GM18526 (cell line): ENCODE data around the gene ZNF662.

Experiments used
- POLR2A ChIP-seq: IDR thresholded peaks from 3 replicates; pipeline ENCODE4 v1.6.1; 2011; ENCODE audit not compliant: insufficient read length; ENCODE audit errors: extremely low read depth

ZNF662 gene

GRCh38 chr3:42906070-42906847 is at the start of gene ZNF662:
TSS of gene ZNF662 (plus strand) at chr3:42906142. CDS start at chr3:42908115, 1,973 bp downstream.
- no peak for TF ChIP-seq POLR2A

- no peak for TF ChIP-seq POLR2A
These were observed 49.4 kb upstream of the ZNF662 start for GRCh38 chr3:42856544-42856943.

GRCh38 chr3:42864321-42864950 is 41.5 kb upstream of the ZNF662 start:
- TF ChIP-seq POLR2A = no peak

- TF ChIP-seq POLR2A = no peak
These were observed 40.7 kb upstream of the ZNF662 start for GRCh38 chr3:42865256-42865655.

GRCh38 chr3:42867138-42867537 is 38.8 kb upstream of the ZNF662 start:
- TF ChIP-seq POLR2A = no peak

GRCh38 chr3:42868841-42869240 is 37.1 kb upstream of the ZNF662 start:
- TF ChIP-seq POLR2A = no peak

- TF ChIP-seq POLR2A = no peak
These were observed 34.2 kb upstream of the ZNF662 start for GRCh38 chr3:42871592-42872196.

GRCh38 chr3:42872718-42873117 is 33.2 kb upstream of the ZNF662 start:
- TF ChIP-seq POLR2A = no peak

- no peak for TF ChIP-seq POLR2A
These were observed 32.5 kb upstream of the ZNF662 start for GRCh38 chr3:42873221-42873982.

- no peak for TF ChIP-seq POLR2A
These were observed 31.2 kb upstream of the ZNF662 start for GRCh38 chr3:42874749-42875148.

- TF ChIP-seq POLR2A = no peak
These were observed 30.4 kb upstream of the ZNF662 start, which contains the start of gene CYP8B1 for GRCh38 chr3:42875325-42876151. TSS of gene CYP8B1 (minus strand) at chr3:42875879. CDS start at chr3:42875816, 63 bp downstream.

- no peak for TF ChIP-seq POLR2A
These were observed 29.5 kb upstream of the ZNF662 start for GRCh38 chr3:42876401-42876800.

GRCh38 chr3:42876940-42877720 is 28.8 kb upstream of the ZNF662 start:
- TF ChIP-seq POLR2A = no peak

- no peak for TF ChIP-seq POLR2A
These were observed 28.1 kb upstream of the ZNF662 start for GRCh38 chr3:42877881-42878280.
